Lung (tissue), 12 donors: ENCODE results near the gene ITGBL1. TPM values are rescaled to one million over a fixed set of nuclear protein-coding genes. Genes with fewer than 3 reads are reported as not detected.

ENCODE experiments used
- ATAC-seq: fragments of 200-7000 bp; cut with Tn5 transposase; one replicate; pipeline ENCODE4 v1.9.1; 2020; ENCODE audit warnings: moderate number of reproducible peaks; ENCODE audit not compliant: insufficient read depth, low FRiP score
- DNase-seq, 3 donors: peaks; one replicate each; pipeline ENCODE4 v3.0.0-alpha.2; 2013 to 2017
- H3K27ac ChIP-seq, 2 donors: one replicate each; pipeline ENCODE4 v1.5.1; 2013; ENCODE audit warnings: mild to moderate bottlenecking in 2 of 2, moderate library complexity in 2 of 2, control low read depth in 1 of 2, inconsistent platforms in 1 of 2, low read depth in 1 of 2, low read length in 1 of 2
- H3K27me3 ChIP-seq, 3 donors: one replicate each; pipeline ENCODE4 v1.5.1; 2013; ENCODE audit warnings: low read length in 2 of 3; ENCODE audit not compliant: control insufficient read depth in 3 of 3, insufficient read depth in 3 of 3
- H3K36me3 ChIP-seq, 4 donors: one replicate each; pipeline ENCODE4 v1.5.1; 2013; ENCODE audit warnings: low read length in 4 of 4, mild to moderate bottlenecking in 1 of 4, moderate library complexity in 1 of 4; ENCODE audit not compliant: control insufficient read depth in 4 of 4, insufficient read depth in 4 of 4
- H3K4me1 ChIP-seq, 5 donors: one replicate each; pipeline ENCODE4 v1.5.1; 2013; ENCODE audit warnings: low read length in 5 of 5, mild to moderate bottlenecking in 2 of 5, moderate library complexity in 1 of 5; ENCODE audit not compliant: control insufficient read depth in 5 of 5, insufficient read depth in 5 of 5
- H3K4me3 ChIP-seq: one replicate; pipeline ENCODE4 v1.5.1; 2013; ENCODE audit warnings: mild to moderate bottlenecking, control low read depth, moderate library complexity
- H3K9ac ChIP-seq, 2 donors: one replicate each; pipeline ENCODE4 v1.5.1; 2013; ENCODE audit warnings: low read length in 2 of 2, control low read depth in 1 of 2; ENCODE audit not compliant: insufficient read depth in 1 of 2
- H3K9me3 ChIP-seq, 4 donors: one replicate each; pipeline ENCODE4 v1.5.1; 2013; ENCODE audit warnings: low read length in 3 of 4, mild to moderate bottlenecking in 1 of 4, moderate library complexity in 1 of 4; ENCODE audit not compliant: control insufficient read depth in 4 of 4, insufficient read depth in 3 of 4
- WGBS, 2 donors: extraction: QIAGEN DNeasy Blood & Tissue Kit; methylation state at CpG; one replicate each; pipeline ENCODE4 v1.1.7; 2013; 5-methylcytosine and 5-hydroxymethylcytosine counted together
- polyA plus RNA-seq, 2 donors: library from polyadenylated mRNA; stranded (reverse); fragments of 200-250 nt; gene quantifications; one replicate each; pipeline ENCODE4 v1.2.1, GENCODE V29; 2013
- total RNA-seq, 2 donors: library from RNA; depleted of rRNA in 1 of 2; stranded (reverse); fragments of >200 nt in 1 of 2; gene quantifications; one replicate each; pipeline ENCODE4 v1.2.1, GENCODE V29; 2014 to 2021
- TF ChIP-seq, protein P1 (sequence below): IDR thresholded peaks from 2 replicates; pipeline ENCODE4 v1.5.1; 2012; ENCODE audit warnings: mild to moderate bottlenecking; ENCODE audit errors: control extremely low read depth, extremely low read depth
- donor health status: control.
- donor health status: control.
- donor health status: Bipolar disorder and iron deficiency.
- donor health status: healthy.
- donor health status: DM: yes; HTN: yes; CAD: no.

The ITGBL1 gene
- total and polyA plus RNA-seq, 4 donors = 1.1 to 7.2 (median 4.0) TPM

DNA sequence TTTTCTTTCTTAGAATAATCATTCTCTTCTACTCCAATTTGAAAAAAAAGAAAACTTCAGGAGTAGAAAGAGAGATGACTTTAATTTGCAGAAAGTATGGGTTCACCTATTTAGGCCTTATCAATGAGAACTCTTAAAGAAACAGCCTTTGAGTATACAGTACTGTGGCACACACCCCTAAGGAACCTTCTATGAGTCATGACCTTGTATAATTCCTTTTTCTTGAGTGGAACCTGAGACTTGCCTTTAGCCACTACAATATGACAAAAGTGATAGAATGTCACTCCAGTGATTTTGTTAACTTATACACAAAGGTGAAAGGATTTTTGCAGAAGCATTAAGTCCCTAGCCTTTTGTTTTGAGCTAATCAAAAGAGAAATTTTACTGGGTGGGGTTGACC, 58.7 kb downstream of the ITGBL1 start:
- ATAC-seq = no peak
- H3K4me1 ChIP-seq = no peaks in the 10 kb centered on the region

DNA sequence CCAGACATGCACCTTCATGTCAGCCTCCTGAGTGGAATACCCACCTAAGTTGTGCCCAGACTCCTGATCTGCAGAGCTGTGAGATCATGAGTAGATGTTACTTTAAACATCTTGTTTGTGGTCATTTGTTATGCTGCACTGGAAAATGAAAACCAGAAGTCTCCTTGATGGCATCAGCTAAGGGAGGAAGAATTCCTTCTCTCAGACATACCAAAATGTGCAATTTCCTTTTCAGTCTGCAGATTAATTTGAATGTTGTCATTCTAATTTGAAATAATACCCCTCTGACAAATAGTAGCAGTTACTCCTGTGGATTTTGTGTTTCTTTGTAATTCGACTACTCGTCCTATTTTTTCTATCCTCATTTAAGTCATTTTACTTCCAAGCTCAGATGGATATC, 59.3 kb downstream of the ITGBL1 start:
- DNase-seq (no peak), ATAC-seq (no peak)
- WGBS, 2 donors = 82 to 85% methylated on average over 2 of the region's 2 CpGs
- H3K4me1 ChIP-seq = no peaks in the 10 kb centered on the region
- H3K36me3 ChIP-seq = no peaks in the 10 kb centered on the region
- no peak overlapping the region for H3K27ac ChIP-seq
- TF ChIP-seq, protein P1, sequence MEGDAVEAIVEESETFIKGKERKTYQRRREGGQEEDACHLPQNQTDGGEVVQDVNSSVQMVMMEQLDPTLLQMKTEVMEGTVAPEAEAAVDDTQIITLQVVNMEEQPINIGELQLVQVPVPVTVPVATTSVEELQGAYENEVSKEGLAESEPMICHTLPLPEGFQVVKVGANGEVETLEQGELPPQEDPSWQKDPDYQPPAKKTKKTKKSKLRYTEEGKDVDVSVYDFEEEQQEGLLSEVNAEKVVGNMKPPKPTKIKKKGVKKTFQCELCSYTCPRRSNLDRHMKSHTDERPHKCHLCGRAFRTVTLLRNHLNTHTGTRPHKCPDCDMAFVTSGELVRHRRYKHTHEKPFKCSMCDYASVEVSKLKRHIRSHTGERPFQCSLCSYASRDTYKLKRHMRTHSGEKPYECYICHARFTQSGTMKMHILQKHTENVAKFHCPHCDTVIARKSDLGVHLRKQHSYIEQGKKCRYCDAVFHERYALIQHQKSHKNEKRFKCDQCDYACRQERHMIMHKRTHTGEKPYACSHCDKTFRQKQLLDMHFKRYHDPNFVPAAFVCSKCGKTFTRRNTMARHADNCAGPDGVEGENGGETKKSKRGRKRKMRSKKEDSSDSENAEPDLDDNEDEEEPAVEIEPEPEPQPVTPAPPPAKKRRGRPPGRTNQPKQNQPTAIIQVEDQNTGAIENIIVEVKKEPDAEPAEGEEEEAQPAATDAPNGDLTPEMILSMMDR = no peak
- H3K9me3 ChIP-seq = no peaks in the 10 kb centered on the region
- H3K4me3 ChIP-seq = no peak overlapping the region
- no peaks in the 10 kb centered on the region for H3K27me3 ChIP-seq
- no peak overlapping the region for H3K9ac ChIP-seq

More for the DNA sequence above, 58.7 kb downstream of the ITGBL1 start:
- Histone ChIP-seq H3K27ac (no peak overlapping the region), H3K9ac (no peak overlapping the region), H3K27me3 (no peaks in the 10 kb centered on the region), H3K9me3 (no peaks in the 10 kb centered on the region), H3K4me3 (no peak overlapping the region), H3K36me3 (no peaks in the 10 kb centered on the region)
- TF ChIP-seq, protein P1 = no peak
- DNase-seq = no peak

DNA sequence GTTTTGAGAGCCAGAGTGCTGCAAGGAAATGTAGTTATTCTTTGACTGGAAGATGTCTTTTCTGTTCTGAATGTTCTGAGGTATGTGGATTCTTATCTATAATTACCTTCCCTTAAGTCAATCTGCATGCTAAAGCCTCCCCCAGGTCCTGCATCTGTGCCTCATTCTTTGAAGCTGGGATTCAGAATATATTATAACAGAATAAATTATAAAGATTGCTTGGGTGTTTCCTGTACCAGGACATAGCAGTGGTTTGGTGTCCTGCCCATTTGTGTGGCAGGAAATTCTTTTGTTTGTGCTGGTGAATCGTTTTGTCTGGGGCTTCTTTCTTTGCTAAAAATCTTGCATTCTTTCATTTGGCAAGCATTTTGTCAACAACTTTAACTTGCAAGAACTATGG, 60.2 kb downstream of the ITGBL1 start:
- WGBS, 2 donors = 8 to 17% methylated on average over 1 of the region's 1 CpG
- no peaks in the 10 kb centered on the region for H3K9me3 ChIP-seq
- no peak for DNase-seq

DNA sequence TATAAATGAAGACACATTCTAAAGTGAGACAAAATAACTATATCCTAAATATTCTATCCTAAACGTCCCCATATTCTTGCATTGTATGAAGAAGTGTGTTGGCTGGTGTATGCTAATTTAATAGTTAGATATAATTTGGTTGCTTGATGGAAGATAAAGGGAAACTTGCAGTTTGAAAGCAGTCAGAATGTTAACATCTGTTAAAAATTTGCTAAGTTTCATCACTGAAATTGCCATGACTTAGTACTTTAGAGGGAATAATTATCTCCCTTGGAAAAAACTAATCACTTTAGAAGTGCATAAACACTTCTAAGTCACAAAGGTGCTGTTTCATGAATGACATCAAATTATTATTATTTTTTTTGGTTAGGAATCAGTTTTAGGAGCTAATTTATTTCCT, 61.6 kb downstream of the ITGBL1 start:
- H3K27ac ChIP-seq = no peak overlapping the region
- TF ChIP-seq, protein P1 = no peak
- no peaks in the 10 kb centered on the region for H3K27me3 ChIP-seq
- no peak for DNase-seq
- no peaks in the 10 kb centered on the region for H3K9me3 ChIP-seq
- no peaks in the 10 kb centered on the region for H3K36me3 ChIP-seq
- H3K4me1 ChIP-seq = no peaks in the 10 kb centered on the region
- ATAC-seq = no peak
- H3K9ac ChIP-seq = no peak overlapping the region
- H3K4me3 ChIP-seq = no peak overlapping the region
- 50 to 53% methylated on average over 1 of the region's 1 CpG for WGBS, 2 donors

More for the DNA sequence above, 60.2 kb downstream of the ITGBL1 start:
- Histone ChIP-seq H3K36me3 (no peaks in the 10 kb centered on the region), H3K27ac (no peak overlapping the region), H3K4me3 (no peak overlapping the region), H3K9ac (no peak overlapping the region), H3K4me1 (no peaks in the 10 kb centered on the region), H3K27me3 (no peaks in the 10 kb centered on the region)
- TF ChIP-seq, protein P1 = no peak
- ATAC-seq = no peak
